ENCODE data around the gene CDK14. TPM values are rescaled to one million over a fixed set of nuclear protein-coding genes. Genes with fewer than 3 reads are reported as not detected.

The CDK14 gene
- total and polyA plus RNA-seq, 4 donors = 60.9 to 126 (median 82.9) TPM

DNA sequence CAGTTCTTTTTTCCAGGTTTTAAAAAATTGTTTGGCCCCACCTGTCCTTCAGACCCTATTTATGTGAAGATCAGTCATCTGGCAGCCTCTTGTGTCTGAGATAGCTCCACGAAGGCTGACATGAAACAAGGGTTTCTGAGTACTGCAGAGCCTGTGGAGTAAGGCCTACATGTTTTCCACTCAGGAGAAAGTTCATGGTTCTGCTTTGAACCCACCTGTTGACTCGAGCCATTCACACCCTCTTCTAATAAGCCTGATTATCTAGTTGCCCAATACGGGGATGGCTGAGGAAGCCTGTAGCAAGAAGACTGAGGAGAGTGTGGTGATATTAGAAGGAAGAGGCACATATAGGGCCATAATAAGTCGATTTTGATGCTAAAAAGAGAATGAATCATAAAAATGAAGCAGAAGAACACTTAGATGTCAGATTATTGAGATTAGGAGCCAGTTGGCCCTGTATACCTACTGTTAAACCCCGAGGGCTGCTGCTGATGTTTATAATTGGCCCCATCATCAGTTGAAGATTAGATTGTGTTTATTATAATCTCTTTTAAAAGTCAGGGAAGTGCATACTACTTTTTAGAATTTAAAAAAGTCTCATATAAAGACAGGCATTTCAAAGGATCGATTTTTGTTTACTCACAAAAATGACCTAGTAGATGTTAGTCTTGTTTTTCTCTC, 109.4 kb downstream of the CDK14 start:
- Histone ChIP-seq H3K36me3 (ENCODE audit: control insufficient read depth, insufficient read depth, low read length) (no peaks in the 10 kb centered on the region), H3K4me3 (ENCODE audit: low read depth, low read length) (no peak overlapping the region), H3K27me3 (ENCODE audit: control insufficient read depth, insufficient read depth, low read length) (no peaks in the 10 kb centered on the region), H3K27ac (ENCODE audit: low read depth, low read length) (no peak overlapping the region), H3K4me1 (ENCODE audit: control insufficient read depth, insufficient read depth, low read length) (no peaks in the 10 kb centered on the region), H3K9me3 (ENCODE audit: control insufficient read depth, insufficient read depth, low read length) (no peaks in the 10 kb centered on the region)
- WGBS (ENCODE audit: insufficient coverage) = 75% methylated on average over 2 of the region's 6 CpGs
- no peak for DNase-seq (ENCODE audit: low read depth in 4 of 6, low spot score in 6 of 6)

DNA sequence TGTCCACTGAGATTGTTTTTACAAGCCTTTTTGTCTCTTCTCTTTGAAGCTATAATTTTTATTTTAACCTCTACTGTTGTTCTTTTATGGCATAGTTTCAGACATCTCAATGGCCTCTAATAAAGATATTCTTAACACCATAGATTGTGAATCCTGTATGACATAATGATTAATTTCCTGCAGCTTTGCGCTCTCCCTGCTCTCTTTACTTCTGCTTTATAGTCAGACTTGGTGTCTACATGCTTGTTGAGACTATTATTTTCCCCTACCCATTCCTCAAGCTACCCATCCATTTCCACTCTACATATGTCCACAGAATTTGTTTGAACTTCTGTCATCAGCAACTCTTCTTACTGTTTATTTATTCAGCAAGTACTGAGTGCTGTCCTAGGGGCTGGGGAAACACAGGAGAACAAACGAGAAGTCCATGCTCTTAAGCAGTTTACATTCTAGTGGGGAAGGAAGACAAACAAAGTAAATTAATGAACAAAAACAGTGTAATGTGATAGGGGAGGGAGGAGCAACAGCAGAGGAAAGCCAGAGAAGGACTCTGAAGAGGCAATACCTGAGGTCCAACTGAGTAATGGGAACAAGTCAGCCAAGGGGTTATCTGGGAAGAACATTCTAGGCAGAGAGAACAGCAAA, 110.1 kb downstream of the CDK14 start:
- Histone ChIP-seq H3K36me3 (ENCODE audit: control insufficient read depth, insufficient read depth, low read length) (no peaks in the 10 kb centered on the region), H3K27me3 (ENCODE audit: control insufficient read depth, insufficient read depth, low read length) (no peaks in the 10 kb centered on the region), H3K4me1 (ENCODE audit: control insufficient read depth, insufficient read depth, low read length) (no peaks in the 10 kb centered on the region), H3K27ac (ENCODE audit: low read depth, low read length) (no peak overlapping the region), H3K4me3 (ENCODE audit: low read depth, low read length) (no peak overlapping the region), H3K9me3 (ENCODE audit: control insufficient read depth, insufficient read depth, low read length) (no peaks in the 10 kb centered on the region)
- 100% methylated on average over 1 of the region's 2 CpGs for WGBS (ENCODE audit: insufficient coverage)
- DNase-seq (ENCODE audit: low read depth in 4 of 6, low spot score in 6 of 6) = no peak

DNA sequence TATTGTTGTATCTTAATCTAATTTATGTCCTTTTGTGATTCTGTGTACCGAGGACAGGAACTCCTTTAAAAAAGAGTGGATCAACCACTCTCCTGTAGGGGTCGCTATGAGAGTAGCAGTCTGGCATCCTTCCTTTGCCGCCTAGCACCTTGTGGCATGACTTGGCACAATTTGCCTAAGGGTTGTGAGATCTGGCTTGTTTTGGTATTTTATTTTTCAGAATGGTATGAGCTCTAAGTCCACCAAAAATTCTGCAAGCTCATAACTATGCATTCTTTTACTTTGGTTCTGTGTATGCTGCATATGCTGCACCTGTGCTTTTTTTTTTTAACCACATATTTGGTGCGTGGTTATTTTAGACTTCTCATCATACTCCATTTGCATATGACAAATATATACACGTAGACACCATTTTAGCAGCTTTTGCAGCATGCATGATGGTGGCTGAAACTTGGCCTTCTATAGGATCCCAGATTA, 112.8 kb downstream of the CDK14 start:
- no peak overlapping the region for H3K27ac ChIP-seq (ENCODE audit: low read depth, low read length)
- no CpG with 5 or more reads among the region's 5 CpGs for WGBS (ENCODE audit: insufficient coverage)
- H3K4me3 ChIP-seq (ENCODE audit: low read depth, low read length) = no peak overlapping the region
- H3K27me3 ChIP-seq (ENCODE audit: control insufficient read depth, insufficient read depth, low read length) = no peaks in the 10 kb centered on the region
- no peaks in the 10 kb centered on the region for H3K9me3 ChIP-seq (ENCODE audit: control insufficient read depth, insufficient read depth, low read length)
- no peaks in the 10 kb centered on the region for H3K36me3 ChIP-seq (ENCODE audit: control insufficient read depth, insufficient read depth, low read length)
- peak in 3 of 6 donors; percentile 32 to 80 (median 59) for DNase-seq (ENCODE audit: low read depth in 4 of 6, low spot score in 6 of 6)
- H3K4me1 ChIP-seq (ENCODE audit: control insufficient read depth, insufficient read depth, low read length) = no peaks in the 10 kb centered on the region

DNA sequence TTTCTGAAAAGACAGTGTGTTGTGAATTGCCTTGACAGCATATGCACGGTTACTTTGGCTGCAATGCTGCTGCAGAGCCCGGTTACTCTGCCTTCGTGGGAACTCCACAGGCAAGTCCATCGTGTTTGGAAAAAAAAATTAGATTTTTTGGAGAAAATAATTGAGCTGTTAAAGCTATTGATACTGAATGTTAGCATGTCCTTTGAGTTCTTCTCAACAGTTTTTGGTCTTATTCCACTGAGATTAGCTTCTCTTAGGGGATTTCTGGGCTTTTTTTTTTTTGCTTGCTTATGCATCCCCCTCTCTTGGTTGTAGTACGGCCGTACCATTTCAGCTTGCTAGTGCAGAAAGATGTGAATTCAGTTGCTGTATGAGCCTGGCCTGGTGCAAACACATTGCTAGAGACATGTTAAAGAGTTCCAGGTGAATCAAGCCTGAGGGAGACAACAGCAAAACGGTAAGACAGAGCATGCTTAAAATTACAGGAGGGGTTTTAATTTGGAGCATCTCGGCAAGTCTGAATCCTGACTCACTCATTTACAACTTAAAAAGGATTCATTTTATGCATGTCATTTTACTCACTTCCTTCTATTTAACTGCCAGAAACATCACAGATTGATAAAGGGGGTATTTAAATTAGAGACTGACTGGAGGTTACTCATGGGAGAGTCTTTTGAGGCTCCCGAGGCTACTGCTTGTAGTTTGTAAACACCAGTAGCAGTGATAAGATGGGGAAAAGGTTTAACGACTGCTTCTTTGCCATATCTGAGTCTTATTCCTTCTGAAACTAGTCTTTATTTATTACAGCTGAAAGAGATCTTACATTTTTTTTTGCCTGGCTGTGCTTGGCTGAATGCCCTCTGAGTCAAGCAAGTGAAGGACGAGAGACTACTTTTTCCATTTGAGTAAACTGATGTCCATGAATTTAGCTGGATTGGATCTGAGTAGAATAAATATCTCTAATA, 113.7 kb downstream of the CDK14 start:
- Histone ChIP-seq H3K4me3 (ENCODE audit: low read depth, low read length) (peak overlapping the region; percentile 31), H3K27me3 (ENCODE audit: control insufficient read depth, insufficient read depth, low read length) (no peaks in the 10 kb centered on the region), H3K9me3 (ENCODE audit: control insufficient read depth, insufficient read depth, low read length) (no peaks in the 10 kb centered on the region), H3K4me1 (ENCODE audit: control insufficient read depth, insufficient read depth, low read length) (no peaks in the 10 kb centered on the region), H3K27ac (ENCODE audit: low read depth, low read length) (peak overlapping the region; percentile 59), H3K36me3 (ENCODE audit: control insufficient read depth, insufficient read depth, low read length) (no peaks in the 10 kb centered on the region)
- 11% methylated on average over 6 of the region's 11 CpGs for WGBS (ENCODE audit: insufficient coverage)
- DNase-seq (ENCODE audit: low read depth in 4 of 6, low spot score in 6 of 6) = peak in 4 of 6 donors; percentile 60 to 91 (median 73)

DNA sequence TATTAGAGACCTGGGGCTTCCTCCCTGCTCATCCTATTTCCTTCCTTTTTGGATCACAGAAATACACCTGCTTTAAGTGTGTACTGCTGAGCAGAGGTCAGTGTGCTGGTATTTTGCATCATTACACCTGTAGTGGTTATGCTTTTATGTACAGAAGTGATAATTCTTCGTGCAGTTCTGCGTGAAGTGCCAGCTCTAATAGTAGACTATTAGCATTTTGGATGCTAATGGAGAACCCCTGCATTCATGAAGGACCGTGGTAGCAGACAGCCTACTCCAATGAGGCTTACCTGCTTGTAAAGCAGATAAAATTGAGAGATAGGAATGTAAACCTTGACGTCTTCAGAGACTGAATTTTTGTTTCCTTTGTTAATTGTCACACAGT, 114.3 kb downstream of the CDK14 start:
- WGBS (ENCODE audit: insufficient coverage) = 27% methylated on average over 4 of the region's 4 CpGs
- Histone ChIP-seq H3K9me3 (ENCODE audit: control insufficient read depth, insufficient read depth, low read length) (no peaks in the 10 kb centered on the region), H3K4me3 (ENCODE audit: low read depth, low read length) (peak overlapping the region; percentile 31)

DNA sequence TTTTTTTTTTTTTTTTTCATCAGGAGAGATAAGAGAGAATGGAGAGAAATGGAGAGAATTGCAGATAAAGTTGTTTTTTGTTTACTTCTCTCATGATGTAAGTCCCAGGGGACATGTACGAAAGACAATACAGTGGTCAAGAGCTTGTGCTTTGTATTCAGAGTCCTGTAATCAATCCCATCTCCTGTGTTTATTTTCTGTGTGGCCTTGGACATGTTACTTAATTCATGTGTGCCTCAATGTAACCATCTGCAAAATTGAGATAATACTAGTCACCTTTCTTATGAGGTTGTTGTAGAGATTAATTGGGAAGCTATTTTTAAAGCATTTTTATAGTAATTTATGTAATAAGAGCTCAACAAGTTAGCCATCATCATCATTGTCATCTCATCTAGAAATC, 117.5 kb downstream of the CDK14 start:
- DNase-seq (ENCODE audit: low read depth in 4 of 6, low spot score in 6 of 6) = no peak
- no peaks in the 10 kb centered on the region for H3K27me3 ChIP-seq (ENCODE audit: control insufficient read depth, insufficient read depth, low read length)
- H3K27ac ChIP-seq (ENCODE audit: low read depth, low read length) = no peak overlapping the region
- no peaks in the 10 kb centered on the region for H3K36me3 ChIP-seq (ENCODE audit: control insufficient read depth, insufficient read depth, low read length)
- H3K4me3 ChIP-seq (ENCODE audit: low read depth, low read length) = no peak overlapping the region
- no peaks in the 10 kb centered on the region for H3K4me1 ChIP-seq (ENCODE audit: control insufficient read depth, insufficient read depth, low read length)
- no peaks in the 10 kb centered on the region for H3K9me3 ChIP-seq (ENCODE audit: control insufficient read depth, insufficient read depth, low read length)
- no CpG with 5 or more reads among the region's 1 CpG for WGBS (ENCODE audit: insufficient coverage)

More for the DNA sequence above, 114.3 kb downstream of the CDK14 start:
- Histone ChIP-seq H3K27ac (ENCODE audit: low read depth, low read length) (no peak overlapping the region), H3K36me3 (ENCODE audit: control insufficient read depth, insufficient read depth, low read length) (no peaks in the 10 kb centered on the region), H3K4me1 (ENCODE audit: control insufficient read depth, insufficient read depth, low read length) (no peaks in the 10 kb centered on the region), H3K27me3 (ENCODE audit: control insufficient read depth, insufficient read depth, low read length) (no peaks in the 10 kb centered on the region)
- DNase-seq (ENCODE audit: low read depth in 4 of 6, low spot score in 6 of 6) = peak in 1 of 6 donors; percentile 50

DNA sequence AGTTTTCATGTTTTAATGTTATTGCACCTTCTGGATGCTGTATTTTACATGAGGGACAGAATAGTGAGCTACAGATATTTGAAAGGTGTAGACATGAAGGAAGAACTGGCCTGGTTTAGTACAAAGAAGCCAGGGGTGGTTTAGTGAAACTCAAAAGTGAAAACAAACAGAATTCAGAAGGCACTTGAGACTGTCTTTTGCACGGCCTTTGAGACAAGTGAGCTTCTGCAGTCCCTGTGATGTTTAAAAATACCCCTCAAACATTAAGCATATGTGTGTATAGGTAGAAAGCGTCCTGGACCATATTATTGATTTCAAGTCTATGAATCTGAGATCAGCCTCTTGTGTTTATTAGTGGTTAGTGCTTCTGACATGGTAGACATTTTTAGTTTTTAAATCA, 118.9 kb downstream of the CDK14 start:
- no peaks in the 10 kb centered on the region for H3K9me3 ChIP-seq (ENCODE audit: control insufficient read depth, insufficient read depth, low read length)
- no peaks in the 10 kb centered on the region for H3K27me3 ChIP-seq (ENCODE audit: control insufficient read depth, insufficient read depth, low read length)
- no CpG with 5 or more reads among the region's 2 CpGs for whole genome bisulfite sequencing (ENCODE audit: insufficient coverage)
- no peak for DNase-seq (ENCODE audit: low read depth in 4 of 6, low spot score in 6 of 6)
- H3K36me3 ChIP-seq (ENCODE audit: control insufficient read depth, insufficient read depth, low read length) = no peaks in the 10 kb centered on the region
- H3K4me3 ChIP-seq (ENCODE audit: low read depth, low read length) = no peak overlapping the region
- no peak overlapping the region for H3K27ac ChIP-seq (ENCODE audit: low read depth, low read length)
- no peaks in the 10 kb centered on the region for H3K4me1 ChIP-seq (ENCODE audit: control insufficient read depth, insufficient read depth, low read length)

DNA sequence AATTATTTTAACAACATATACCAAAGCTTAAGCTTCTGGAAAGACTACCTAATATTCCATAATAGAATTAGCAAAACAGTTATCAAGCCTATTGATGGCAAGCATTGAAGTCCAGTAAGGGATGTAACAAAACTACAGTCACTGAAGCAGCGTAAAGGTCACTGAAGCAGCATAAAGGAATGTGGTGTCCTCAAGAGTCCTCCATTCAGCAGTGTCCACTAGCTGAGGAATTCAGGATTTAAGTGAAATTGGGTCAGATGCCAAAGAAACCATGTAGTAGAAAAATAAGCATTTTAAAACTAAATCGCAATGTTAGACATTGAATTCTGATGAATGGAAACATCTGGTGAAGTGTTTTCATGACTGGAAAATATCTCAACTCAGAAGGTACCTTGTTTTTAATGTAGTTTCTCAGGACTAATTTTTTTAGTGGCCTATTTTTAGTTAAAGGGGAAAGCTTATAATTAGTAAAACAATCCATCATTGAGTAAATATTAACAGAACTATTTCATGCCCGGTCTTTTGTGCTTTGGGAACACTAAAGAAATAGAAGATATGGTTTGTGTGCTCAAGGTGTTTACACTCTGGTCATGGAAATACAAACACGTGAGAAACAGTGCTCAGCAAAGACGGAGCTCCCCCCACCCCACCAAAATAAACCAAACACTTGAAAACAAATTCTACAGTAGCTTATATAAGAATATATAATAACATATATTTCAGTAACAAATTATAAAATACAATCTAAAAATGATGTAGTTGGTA, 121.4 kb downstream of the CDK14 start:
- no peak for DNase-seq (ENCODE audit: low read depth in 4 of 6, low spot score in 6 of 6)
- Histone ChIP-seq H3K27ac (ENCODE audit: low read depth, low read length) (no peak overlapping the region), H3K27me3 (ENCODE audit: control insufficient read depth, insufficient read depth, low read length) (no peaks in the 10 kb centered on the region), H3K4me3 (ENCODE audit: low read depth, low read length) (no peak overlapping the region), H3K4me1 (ENCODE audit: control insufficient read depth, insufficient read depth, low read length) (peaks cover 4% of the 10 kb centered on the region), H3K9me3 (ENCODE audit: control insufficient read depth, insufficient read depth, low read length) (no peaks in the 10 kb centered on the region), H3K36me3 (ENCODE audit: control insufficient read depth, insufficient read depth, low read length) (no peaks in the 10 kb centered on the region)
- WGBS (ENCODE audit: insufficient coverage) = 80% methylated on average over 1 of the region's 5 CpGs

DNA sequence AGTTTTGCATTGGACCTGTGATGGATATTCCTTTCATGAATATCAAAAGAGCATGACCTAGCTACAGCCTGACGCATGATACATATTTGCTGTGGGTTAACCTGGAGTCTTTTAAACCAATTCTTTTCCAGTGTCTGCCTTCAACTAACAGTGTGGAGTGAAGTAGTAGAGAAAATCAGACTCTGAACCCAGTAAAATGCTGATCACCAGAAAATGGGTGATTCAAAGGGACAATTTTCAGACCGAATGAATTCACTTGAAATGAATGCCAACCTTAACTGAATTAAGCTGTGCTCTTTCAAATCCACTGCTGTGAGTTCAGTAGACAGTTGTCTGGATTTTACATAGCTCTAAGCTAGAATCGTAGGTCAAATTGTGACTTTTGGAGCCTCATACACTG, 123.0 kb downstream of the CDK14 start:
- H3K4me3 ChIP-seq (ENCODE audit: low read depth, low read length) = no peak overlapping the region
- H3K4me1 ChIP-seq (ENCODE audit: control insufficient read depth, insufficient read depth, low read length) = peaks cover 4% of the 10 kb centered on the region
- WGBS (ENCODE audit: insufficient coverage) = no CpG with 5 or more reads among the region's 3 CpGs
- DNase-seq (ENCODE audit: low read depth in 4 of 6, low spot score in 6 of 6) = no peak
- no peaks in the 10 kb centered on the region for H3K36me3 ChIP-seq (ENCODE audit: control insufficient read depth, insufficient read depth, low read length)
- H3K27me3 ChIP-seq (ENCODE audit: control insufficient read depth, insufficient read depth, low read length) = no peaks in the 10 kb centered on the region
- no peaks in the 10 kb centered on the region for H3K9me3 ChIP-seq (ENCODE audit: control insufficient read depth, insufficient read depth, low read length)
- H3K27ac ChIP-seq (ENCODE audit: low read depth, low read length) = no peak overlapping the region
